GM19395 (cell line): Measurements from ENCODE around the gene RPL39.
A peak's percentile ranks its signal among the peaks of the same experiment; 100 is the strongest.
"Not testable (repeated sequence)": the region's sequence is repeated elsewhere in the genome, so short reads cannot be mapped to it uniquely, and the experiment has no call there.

Source experiments
- ATAC-seq: cut with Tn5 transposase; IDR thresholded peaks from one replicate; pipeline ENCODE4 v1.9.1; 2021; ENCODE audit warnings: mild to moderate bottlenecking, moderate library complexity; ENCODE audit not compliant: unreplicated experiment

Gene RPL39

DNA sequence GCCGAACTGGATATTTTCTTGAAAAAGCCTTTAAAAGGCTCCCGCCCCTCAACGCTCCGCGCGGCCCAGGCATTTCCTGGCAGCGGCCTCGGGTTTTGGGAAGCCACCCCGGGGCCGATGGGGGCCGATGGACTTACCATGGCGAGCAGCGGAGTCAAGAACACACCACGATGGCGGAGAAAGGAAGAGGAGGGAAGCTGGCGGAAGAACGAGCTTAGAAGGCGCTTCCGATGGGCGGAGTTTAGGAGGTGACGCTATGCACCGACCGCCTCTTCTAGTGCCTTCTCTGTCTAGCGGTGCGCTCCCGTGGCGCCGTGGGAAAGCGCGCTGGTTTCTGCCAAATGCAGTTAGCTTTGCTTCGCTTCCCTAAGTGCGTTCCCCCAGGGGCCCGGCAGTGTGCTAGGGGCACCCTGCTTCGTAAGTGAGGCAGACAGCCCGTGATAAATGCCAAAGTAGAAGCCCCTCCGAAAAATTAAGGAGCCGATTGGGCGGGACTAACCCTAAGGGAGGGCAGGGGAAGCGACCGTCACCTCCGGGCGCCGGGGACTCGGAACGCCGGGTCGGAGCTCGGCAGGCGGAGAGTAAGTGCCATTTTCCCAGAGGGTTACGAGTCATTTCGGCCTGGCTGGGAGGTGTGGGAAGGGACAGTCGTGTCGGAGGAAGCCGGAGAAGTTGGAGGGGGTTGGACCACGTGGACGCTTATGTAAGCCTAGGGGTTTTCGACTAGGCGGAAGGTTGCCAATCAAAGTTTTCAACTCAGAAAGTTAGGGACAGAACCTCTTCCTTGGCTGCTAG, at the start of gene RPL39:
TSS of gene RPL39 (minus strand) at position 194 of the 795 bp plus-strand sequence. CDS start at position 140, 54 bp downstream.
- ATAC-seq = peak; percentile 93

DNA sequence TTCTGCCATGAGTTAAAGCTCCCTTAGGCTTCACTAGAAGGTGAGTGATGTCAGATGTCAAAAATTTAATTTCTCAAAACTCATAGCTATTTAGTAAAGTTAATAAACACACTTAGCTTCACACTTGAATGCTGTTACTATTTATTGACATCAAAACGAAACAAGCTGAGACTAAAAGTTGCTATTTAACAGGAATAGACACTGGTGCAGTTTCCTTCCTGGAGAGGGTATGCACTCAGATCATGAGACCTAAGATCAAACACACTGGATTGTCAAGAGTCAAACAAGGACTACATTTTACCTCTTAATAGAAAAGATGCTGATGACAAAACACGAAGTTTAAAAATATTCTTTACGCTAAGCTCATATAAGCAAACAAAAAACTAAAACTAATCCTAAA, 42.5 kb upstream of the RPL39 start:
- no peak for ATAC-seq

DNA sequence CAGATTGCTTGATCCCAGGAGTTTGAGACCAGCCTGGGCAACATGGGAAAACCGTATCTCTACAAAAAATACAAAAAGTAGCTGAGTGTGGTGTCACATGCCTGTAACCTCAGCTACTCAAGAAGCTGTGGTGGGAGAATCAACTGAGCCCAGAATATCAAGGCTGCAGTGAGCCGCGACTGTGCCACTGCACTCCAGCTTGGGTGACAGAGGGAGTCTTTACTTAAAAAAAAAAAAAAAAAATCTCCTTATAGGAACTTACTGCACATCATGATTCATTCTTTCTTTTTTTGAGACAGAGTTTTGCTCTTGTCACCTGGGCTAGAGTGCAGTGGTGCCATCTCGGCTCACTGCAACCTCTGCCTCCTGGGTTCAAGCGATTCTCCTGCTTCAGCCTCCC, 37.0 kb upstream of the RPL39 start:
- ATAC-seq = no peak

DNA sequence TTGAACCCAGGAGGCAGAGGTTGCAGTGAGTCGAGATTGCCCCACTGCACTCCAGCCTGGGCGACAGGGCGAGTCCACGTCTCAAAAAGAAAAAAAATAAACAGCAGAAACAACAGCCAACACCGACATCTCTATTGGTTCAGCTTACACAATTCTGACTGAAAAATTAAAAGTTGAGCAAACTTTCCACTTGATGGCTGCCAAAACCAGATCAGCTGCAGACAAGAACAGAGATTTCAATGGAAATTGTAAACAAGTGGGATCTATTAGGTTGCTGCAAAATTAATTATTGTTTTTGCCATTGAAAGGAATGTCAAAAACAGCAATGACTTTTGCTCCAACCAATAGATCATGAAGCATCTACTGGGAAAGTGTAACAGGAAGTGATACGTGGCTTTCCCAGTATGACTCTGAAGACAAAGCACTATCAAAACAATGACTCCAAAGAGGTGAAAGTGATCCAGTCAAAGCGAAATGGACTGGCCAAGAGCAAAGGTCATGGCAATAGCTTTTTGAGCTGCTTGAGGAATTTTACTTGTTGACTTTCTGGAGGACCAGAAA, 35.0 kb upstream of the RPL39 start:
- ATAC-seq = no peak

DNA sequence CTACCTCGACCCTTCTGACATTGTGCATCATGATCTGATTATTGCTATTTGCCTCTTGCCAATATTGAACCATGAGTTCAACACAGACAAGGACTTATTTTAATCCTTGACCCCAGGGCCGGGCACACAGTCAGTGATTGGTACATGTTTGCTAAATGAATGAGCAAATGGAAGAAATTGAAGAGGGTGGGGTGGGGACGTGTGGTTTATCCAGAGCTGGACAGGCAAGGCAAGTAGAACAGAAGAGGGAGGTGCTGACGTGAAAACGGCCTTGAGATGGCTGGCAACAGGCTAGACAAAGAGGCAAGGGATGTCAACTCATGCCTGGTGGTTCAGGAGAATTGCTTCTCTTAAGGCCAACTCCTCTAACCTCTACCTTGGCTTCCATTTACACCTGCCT, 32.8 kb upstream of the RPL39 start:
- not testable (repeated sequence) for ATAC-seq

DNA sequence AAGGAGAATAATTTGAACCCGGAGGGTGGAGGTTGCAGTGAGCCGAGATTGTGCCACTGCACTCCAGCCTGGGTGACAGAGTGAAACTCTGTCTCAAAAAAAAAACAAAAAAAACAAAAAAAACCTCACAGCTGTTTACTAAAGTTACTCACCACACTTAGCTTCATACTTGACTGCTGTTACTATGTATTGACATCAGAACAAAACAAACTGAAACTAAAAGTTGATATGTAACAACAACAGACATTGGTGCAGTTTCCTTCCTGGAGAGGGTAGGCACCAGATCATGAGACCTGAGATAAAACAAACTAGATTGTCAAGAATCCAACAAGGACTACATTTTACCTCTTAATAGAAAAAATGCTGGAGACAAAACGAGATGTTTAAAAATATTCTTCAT, 30.3 kb upstream of the RPL39 start:
- peak; percentile 99 for ATAC-seq

DNA sequence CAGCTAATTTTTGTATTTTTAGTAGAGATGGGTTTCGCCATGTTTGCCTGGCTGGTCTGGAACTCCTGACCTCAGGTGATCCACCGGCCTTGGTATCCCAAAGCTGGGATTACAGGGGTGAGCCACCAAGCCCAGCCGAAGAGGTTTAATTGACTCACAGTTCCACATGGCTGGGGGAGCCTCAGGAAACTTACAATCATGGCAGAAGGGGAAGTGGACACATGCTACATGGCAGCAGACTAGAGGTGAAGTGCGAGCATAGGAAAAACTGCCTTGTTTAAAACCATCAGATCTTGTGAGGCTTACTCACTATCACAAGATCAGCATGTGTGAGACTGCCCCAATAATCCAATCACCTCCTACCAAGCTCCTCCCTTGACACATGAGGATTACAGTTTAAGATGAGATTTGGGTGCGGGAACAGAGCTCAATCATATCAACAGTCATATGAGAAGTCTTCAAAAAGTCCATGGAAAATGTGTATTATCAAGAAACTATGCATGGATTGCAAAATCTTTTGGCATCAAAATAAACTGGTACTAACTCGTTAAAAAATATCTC, 25.8 kb upstream of the RPL39 start:
- no peak for ATAC-seq

DNA sequence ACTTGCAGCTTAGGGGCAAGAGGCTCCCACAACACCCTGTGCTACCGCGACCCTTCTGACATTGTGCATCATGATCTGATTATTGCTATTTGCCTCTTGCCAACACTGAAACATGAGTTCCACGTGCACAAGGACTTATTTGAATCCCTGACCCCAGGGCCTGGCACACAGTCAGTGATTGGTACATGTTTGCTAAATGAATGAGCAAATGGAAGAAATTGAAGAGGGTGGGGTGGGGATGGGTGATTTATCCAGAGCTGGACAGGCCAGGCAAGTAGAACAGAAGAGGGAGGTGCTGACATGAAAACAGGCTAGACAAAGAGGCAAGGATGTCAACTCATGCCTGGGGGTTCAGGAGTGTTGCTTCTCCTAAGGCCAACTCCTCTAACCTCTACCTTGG, 24.9 kb upstream of the RPL39 start:
- no peak for ATAC-seq

DNA sequence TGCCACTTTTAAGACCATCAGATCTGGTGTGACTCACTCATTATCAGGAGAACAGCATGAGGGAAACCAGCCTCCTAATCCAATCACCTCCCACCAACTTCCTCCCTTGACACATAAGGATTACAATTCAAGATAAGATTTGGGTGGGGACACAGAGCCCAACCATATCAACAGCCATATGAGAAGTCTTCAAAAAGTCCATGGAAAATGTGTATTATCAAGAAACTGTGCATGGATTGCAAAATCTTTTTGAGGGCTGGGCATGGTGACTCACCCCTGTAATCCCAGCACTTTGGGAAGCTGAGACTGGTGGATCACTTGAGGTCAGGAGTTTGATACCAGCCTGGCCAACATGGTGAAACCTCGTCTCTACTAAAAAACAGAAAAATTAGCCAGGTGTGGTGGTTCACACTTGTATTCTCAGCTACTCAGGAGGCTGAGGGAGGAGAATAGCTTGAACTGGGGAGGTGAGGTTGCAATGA, 17.8 kb upstream of the RPL39 start:
- no peak for ATAC-seq

DNA sequence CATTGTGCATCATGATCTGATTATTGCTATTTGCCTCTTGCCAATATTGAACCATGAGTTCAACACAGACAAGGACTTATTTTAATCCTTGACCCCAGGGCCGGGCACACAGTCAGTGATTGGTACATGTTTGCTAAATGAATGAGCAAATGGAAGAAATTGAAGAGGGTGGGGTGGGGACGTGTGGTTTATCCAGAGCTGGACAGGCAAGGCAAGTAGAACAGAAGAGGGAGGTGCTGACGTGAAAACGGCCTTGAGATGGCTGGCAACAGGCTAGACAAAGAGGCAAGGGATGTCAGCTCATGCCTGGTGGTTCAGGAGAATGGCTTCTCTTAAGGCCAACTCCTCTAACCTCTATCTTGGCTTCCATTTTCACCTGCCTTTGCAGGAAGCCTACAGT, 17.0 kb upstream of the RPL39 start:
- not testable (repeated sequence) for ATAC-seq

DNA sequence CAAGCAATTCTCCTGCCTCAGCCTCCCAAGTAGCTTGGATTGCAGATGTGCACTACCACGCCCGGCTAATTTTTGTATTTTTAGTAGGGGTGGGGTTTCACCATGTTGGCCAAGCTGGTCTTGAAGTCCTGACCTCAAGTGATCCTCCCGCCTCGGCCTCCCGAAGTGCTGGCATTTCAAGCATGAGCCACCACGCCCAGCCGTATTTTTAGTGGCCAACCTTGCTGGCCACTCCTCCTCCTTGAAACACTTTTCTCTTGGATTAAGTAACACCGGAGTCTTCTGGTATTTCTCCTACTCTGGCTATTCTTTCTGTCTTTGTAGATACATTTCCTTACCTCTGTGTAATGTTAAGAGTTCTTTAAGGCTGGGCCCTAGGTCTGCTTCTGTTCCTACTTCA, 11.1 kb upstream of the RPL39 start:
- no peak for ATAC-seq

DNA sequence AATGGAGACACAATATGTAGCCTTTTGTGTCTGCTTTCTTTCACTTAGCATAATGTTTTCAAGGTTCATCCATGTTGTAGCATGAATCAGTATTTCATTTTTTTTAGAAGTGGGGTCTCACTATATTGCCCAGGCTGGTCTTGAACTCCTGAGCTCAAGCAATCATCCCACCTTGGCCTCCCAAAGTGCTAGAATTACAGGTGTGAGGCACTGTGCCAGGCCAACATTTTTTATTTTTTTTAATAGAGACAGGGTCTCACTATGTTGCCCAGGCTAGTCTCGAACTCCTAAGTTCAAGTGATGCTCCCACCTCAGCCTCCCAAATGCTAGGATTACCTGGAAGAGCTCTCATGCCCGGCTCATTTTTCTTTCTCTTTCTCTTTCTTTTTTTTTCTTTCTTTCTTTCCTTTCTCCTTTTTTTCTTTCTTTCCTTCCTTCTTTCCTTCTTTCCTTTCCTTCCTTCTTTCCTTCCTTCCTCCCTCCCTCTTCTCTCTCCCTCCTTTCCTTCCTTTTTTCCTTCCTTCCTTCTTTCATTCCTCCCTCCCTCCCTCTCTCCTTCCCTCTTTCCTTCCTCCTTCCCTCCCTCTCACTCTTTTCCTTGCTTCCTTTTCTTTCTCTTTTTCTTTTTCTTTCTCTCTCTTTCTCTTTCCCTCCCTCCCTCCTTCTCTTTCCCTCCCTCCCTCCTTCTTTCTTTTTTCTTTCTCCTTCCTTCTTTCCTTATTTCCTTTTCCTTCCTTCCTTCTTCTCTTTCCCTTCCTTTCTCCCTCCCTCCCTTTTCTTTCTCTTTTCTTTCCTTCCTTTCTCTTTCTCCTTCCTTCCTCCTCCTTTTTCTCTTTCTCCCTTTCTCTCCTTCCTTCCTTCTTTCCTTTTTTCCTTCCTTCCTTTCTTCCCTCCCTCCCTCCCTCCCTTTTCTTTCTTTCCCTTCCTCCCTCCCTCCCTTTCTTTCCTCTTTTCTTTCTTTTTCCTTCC, 10.1 kb upstream of the RPL39 start:
- ATAC-seq = no peak

DNA sequence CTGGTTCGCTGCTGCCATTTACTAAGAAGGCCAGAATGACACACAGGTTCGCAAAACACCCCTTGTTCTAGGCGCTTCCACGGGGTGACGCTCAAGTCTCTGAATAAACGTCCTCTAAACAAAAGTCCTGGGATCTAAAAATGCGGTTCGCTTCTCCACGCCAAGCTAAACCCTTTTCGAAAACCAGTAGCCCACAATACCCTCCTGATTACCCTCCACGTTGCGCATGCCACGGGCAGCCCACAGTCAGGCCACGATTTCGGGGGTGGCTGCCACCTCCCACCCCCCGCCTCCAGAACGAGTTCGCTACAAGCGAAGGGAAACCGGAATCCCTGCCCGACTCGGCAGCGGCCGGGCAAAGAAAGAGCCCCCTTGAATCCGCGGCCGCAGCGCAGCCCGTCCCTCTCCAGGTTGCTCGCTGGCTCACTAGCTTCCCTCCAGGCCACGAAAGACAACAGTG, 423 bp downstream of the RPL39 start:
- peak; percentile 30 for ATAC-seq

DNA sequence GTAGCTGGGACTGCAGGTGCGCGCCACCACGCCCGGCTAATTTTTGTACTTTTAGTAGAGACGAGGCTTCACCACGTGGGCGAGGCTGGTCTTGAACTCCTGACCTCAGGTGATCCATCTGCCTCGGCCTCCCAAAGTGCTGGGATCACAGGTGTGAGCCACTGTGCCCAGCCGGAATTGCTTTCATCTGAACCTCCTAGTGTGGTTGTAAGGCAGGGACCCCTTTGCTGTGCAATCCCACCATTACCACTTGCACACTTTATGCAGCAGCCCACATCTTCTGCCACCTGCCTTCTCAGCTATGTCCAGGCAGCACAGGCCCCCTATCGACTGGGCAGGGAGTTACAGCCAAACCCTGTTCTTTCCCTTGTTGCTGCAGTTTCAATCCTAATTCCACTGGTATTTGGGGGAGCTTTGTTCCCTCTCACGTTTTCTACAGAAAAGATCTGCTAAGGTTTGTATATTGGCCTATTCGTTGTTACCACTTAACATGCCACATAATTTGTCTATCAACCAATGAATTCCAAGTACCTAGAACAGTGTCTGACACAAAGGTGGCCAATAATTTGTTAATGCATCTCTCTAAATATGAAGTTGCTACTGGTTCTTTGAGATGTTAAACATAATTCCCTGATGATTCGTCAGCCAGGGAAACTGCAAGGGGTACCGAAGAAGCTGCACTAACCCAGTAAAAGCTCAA, 6.5 kb downstream of the RPL39 start:
- peak; percentile 73 for ATAC-seq

DNA sequence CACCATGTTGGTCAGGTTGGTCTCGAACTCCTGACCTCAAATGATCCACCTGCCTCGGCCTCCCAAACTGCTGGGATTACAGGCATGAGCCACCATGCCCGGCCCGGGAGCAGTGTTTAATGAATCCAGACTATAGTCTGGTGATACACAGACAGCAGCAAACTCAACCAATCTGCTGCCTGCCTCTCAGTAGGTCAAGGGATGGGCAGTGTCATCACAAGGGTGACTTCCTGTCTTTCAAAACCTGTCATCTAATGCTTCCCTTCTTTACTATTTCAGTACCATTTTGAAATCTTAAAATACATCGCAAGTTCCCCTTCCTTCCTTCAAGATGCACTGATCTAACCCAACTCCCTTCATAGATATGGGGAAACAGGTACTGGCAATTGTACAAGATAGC, 8.4 kb downstream of the RPL39 start:
- ATAC-seq = no peak

DNA sequence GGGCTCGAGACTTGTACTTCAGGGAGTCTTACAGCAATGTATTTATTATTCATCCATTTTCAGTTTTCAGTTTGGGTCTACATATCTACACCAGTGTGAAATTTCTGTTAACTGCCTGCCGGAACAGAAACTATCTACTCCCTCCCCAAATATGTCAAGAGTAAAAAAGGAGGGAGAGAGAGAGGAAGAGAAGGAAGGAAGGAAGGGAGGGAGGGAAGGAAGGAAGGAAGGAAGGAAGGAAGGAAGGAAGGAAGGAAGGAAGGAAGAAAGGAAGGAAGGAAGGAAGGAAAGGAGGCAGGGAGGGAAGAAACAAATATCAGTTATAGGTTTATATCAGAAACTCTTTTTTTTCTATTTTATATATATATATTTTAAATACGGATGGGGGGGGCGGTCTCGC, 12.6 kb downstream of the RPL39 start:
- ATAC-seq = no peak

DNA sequence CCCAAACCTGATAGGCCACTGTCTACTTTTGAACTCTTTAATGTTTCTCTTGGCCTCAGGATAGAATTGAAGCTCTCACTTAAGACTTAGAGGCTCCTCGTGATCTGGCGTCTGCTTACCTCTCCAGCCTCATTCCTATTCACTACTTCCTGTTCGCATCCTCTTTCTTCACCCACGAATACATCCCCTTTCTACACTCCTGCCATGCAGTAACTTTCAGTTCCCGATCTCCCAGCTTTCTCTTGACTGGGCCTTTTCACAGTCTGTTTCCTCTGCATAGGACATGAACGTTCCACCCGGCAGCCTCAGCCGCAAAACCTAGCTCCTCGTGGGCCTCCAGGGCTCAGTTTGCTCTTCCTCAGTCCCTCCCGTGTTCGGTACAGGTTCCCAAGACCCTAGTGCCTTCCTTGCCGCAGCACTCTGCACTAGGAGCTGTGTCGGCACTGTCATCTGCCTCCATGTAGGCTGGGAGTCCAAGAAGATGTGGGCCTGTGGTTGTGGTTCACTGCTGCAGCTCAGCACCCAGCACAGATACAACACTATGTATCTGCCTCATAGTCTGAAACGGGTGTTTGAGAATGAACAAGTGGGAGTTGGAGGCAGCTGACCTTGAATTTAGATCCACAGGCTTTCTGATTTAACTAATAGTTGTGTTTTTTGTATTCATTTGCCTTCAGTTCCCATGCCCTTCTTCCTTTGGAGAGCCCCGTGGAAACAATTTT, 15.8 kb downstream of the RPL39 start:
- ATAC-seq = no peak

DNA sequence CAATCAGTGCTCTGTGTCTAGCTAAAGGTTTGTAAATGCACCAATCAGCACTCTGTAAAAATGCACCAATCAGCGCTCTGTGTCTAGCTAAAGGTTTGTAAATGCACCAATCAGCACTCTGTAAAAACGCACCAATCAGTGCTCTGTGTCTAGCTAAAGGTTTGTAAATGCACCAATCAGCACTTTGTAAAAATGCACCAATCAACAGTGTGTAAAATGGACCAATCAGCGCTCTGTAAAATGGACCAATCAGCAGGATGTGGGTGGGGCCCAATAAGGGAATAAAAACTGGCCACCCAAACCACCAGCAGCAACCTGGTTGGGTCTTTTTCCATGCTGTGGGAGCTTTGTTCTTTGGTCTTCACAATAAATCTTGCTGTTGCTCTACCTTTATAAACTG, 22.0 kb downstream of the RPL39 start:
- not testable (repeated sequence) for ATAC-seq

DNA sequence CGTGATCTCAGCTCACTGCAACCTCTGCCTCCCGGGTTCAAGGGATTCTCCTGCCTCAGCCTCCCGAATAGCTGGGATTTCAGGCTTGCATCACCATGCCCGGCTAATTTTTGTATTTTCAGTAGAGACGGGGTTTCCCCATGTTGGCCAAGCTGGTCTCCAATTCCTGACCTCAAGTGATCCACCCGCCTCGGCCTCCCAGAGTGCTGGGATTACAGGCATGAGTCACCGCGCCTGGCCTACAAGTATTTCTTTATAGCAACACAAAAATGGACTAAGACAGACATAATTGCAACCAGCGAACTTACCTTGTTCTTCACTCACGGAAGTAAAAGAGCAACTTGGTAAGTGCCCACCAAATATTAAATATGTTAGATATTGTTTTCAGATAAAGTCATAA, 23.0 kb downstream of the RPL39 start:
- not testable (repeated sequence) for ATAC-seq
